SK-N-SH (cell line): ENCODE results near the gene PSMD10. TPM values are rescaled to one million over a fixed set of nuclear protein-coding genes. Genes with fewer than 3 reads are reported as not detected.

Experiments
- CTCF ChIA-PET: fragments of 300-600, 350-600 bp; formaldehyde crosslinking; extraction: SDS; loops from one replicate; lab custom pipeline; 2021; lab: Yijun Ruan, JAX
- POLR2A ChIA-PET: fragments of 350-600 bp; sonication (Branson Sonifier 250); formaldehyde crosslinking; extraction: SDS; loops from one replicate; lab custom pipeline; 2020; ENCODE audit warnings: antibody characterized with exemption, inconsistent platforms; lab: Yijun Ruan, JAX
- DNase-seq: peaks from one replicate; pipeline ENCODE4 v3.0.0; 2012
- H2AFZ ChIP-seq: fragments of 200-600 bp; sonication (generic); 2 replicates; pipeline ENCODE4 v1.8.1; 2016; ENCODE audit warnings: antibody characterized with exemption, mild to moderate bottlenecking, low read depth
- H3F3A ChIP-seq: fragments of 200-600 bp; sonication (generic); replicated peaks from 2 replicates; pipeline ENCODE3; 2016; ENCODE audit warnings: antibody characterized with exemption, mild to moderate bottlenecking; ENCODE audit not compliant: insufficient read depth
- H3K27ac ChIP-seq, 2 experiments: fragments of 200-500 bp in 1 of 2; fragments of 200-600 bp in 1 of 2; sonication (Bioruptor generic) in 1 of 2; sonication (generic), shearing (Covaris generic) in 1 of 2; 2 replicates each; pipeline versions ENCODE4 v1.5.1 to v1.6.1; 2014 to 2016; ENCODE audit warnings: low read depth in 2 of 2, inconsistent platforms in 1 of 2, low read length in 1 of 2, mild to moderate bottlenecking in 1 of 2, mixed read lengths in 1 of 2
- H3K27me3 ChIP-seq: fragments of 200-600 bp; sonication (generic), shearing (Covaris generic); 2 replicates; pipeline ENCODE4 v1.6.1; 2016; ENCODE audit warnings: mixed run types; ENCODE audit not compliant: insufficient read depth
- H3K36me3 ChIP-seq, 2 experiments: fragments of 200-500 bp in 1 of 2; fragments of 200-600 bp in 1 of 2; sonication (Bioruptor generic) in 1 of 2; sonication (generic) in 1 of 2; replicated peaks in 1 of 2; 2 replicates each; pipeline versions ENCODE3 to v1.5.1; 2014 to 2016; ENCODE audit warnings: low read length in 1 of 2, mild to moderate bottlenecking in 1 of 2; ENCODE audit not compliant: insufficient read depth in 2 of 2, control insufficient read depth in 1 of 2
- H3K4me1 ChIP-seq, 2 experiments: fragments of 200-500 bp in 1 of 2; fragments of 200-600 bp in 1 of 2; sonication (Bioruptor generic) in 1 of 2; sonication (generic), shearing (Covaris generic) in 1 of 2; 2 replicates each; pipeline versions ENCODE4 v1.5.1 to v1.6.1; 2014 to 2016; ENCODE audit warnings: low read depth in 1 of 2, low read length in 1 of 2, mixed run types in 1 of 2; ENCODE audit not compliant: insufficient read depth in 2 of 2, control insufficient read depth in 1 of 2
- H3K4me2 ChIP-seq: fragments of 200-600 bp; sonication (generic), shearing (Covaris generic); 2 replicates; pipeline ENCODE4 v1.6.1; 2017; ENCODE audit warnings: mixed run types
- H3K4me3 ChIP-seq, 2 experiments: fragments of 200-500 bp in 1 of 2; fragments of 200-600 bp in 1 of 2; sonication (Bioruptor generic) in 1 of 2; sonication (generic), shearing (Covaris generic) in 1 of 2; 2 replicates each; pipeline versions ENCODE4 v1.5.1 to v1.8.1; 2014 to 2016; ENCODE audit warnings: low read depth in 2 of 2, inconsistent platforms in 1 of 2, low read length in 1 of 2, mild to moderate bottlenecking in 1 of 2, mixed read lengths in 1 of 2, moderate library complexity in 1 of 2
- H3K79me2 ChIP-seq: fragments of 200-600 bp; sonication (generic); 2 replicates; pipeline ENCODE4 v1.8.1; 2017; ENCODE audit warnings: mild to moderate bottlenecking; ENCODE audit not compliant: insufficient read depth
- H3K9ac ChIP-seq: fragments of 200-600 bp; sonication (generic); 2 replicates; pipeline ENCODE4 v1.6.1; 2017; ENCODE audit warnings: mixed run types
- H3K9me2 ChIP-seq: fragments of 200-600 bp; sonication (generic); 2 replicates; pipeline ENCODE4 v1.6.1; 2017; ENCODE audit warnings: mixed run types
- H3K9me3 ChIP-seq: fragments of 200-600 bp; sonication (generic); 2 replicates; pipeline ENCODE4 v1.6.1; 2017; ENCODE audit warnings: mixed run types, mild to moderate bottlenecking, moderate library complexity
- H4K20me1 ChIP-seq: fragments of 200-600 bp; sonication (generic); 2 replicates; pipeline ENCODE4 v1.6.1; 2017; ENCODE audit warnings: mild to moderate bottlenecking, mixed run types; ENCODE audit not compliant: insufficient read depth
- CHD2 ChIP-seq: fragments of 150-350 bp; IDR thresholded peaks from 2 replicates; pipeline ENCODE4 v1.6.1; 2018; ENCODE audit warnings: low read length; ENCODE audit not compliant: partially characterized antibody
- EP300 ChIP-seq, 2 experiments: IDR thresholded peaks; 2 replicates each; pipeline versions ENCODE4 v1.4.0 to v1.6.1; 2012; ENCODE audit warnings: borderline replicate concordance in 1 of 2, low read depth in 1 of 2, low read length in 1 of 2
- EZH2phosphoT487 ChIP-seq: fragments of 200-600 bp; sonication (generic); IDR thresholded peaks from 2 replicates; pipeline ENCODE4 v1.6.1; 2017; ENCODE audit warnings: low read depth, mixed run types, mild to moderate bottlenecking, antibody characterized with exemption, moderate library complexity, borderline replicate concordance
- FOXJ3 ChIP-seq: sonication (generic); formaldehyde crosslinking; IDR thresholded peaks from 2 replicates; pipeline ENCODE4 v1.5.1; 2020; ENCODE audit warnings: mild to moderate bottlenecking, missing genetic modification reagents
- FOXM1 ChIP-seq: IDR thresholded peaks from 2 replicates; pipeline ENCODE4 v1.4.0; 2012; ENCODE audit warnings: low read depth, mild to moderate bottlenecking
- GATA2 ChIP-seq: sonication (generic); formaldehyde crosslinking; IDR thresholded peaks from 2 replicates; pipeline ENCODE4 v1.5.0; 2020; ENCODE audit warnings: mild to moderate bottlenecking, missing genetic modification reagents
- JUND ChIP-seq: IDR thresholded peaks from 2 replicates; pipeline ENCODE4 v1.4.0; 2012
- MEF2A ChIP-seq: IDR thresholded peaks from 2 replicates; pipeline ENCODE4 v1.4.0; 2012; ENCODE audit warnings: low read depth, borderline replicate concordance
- NRF1 ChIP-seq: IDR thresholded peaks from 2 replicates; pipeline ENCODE4 v1.6.1; 2012; ENCODE audit warnings: low read depth, mild to moderate bottlenecking, low read length
- POLR2AphosphoS5 ChIP-seq: IDR thresholded peaks from 2 replicates; pipeline ENCODE4 v1.6.1; 2012; ENCODE audit warnings: low read depth, low read length
- RAD21 ChIP-seq: IDR thresholded peaks from 2 replicates; pipeline ENCODE4 v1.6.1; 2012; ENCODE audit warnings: mild to moderate bottlenecking, low read length
- TAF1 ChIP-seq: IDR thresholded peaks from 2 replicates; pipeline ENCODE4 v1.6.1; 2012; ENCODE audit warnings: low read depth, mild to moderate bottlenecking, low read length, moderate library complexity, borderline replicate concordance
- TCF12 ChIP-seq: IDR thresholded peaks from 2 replicates; pipeline ENCODE4 v1.4.0; 2012
- TEAD4 ChIP-seq: IDR thresholded peaks from 2 replicates; pipeline ENCODE4 v1.4.0; 2012; ENCODE audit warnings: mild to moderate bottlenecking, borderline replicate concordance; ENCODE audit not compliant: insufficient read depth
- WGBS: methylation state at CpG from one replicate; pipeline ENCODE4 v1.1.6; 2017; ENCODE audit warnings: low lambda C conversion rate; 5-methylcytosine and 5-hydroxymethylcytosine counted together
- polyA plus RNA-seq, 3 experiments: library from polyadenylated mRNA; depleted of rRNA; stranded (reverse); fragments of >200 nt; gene quantifications; 2 replicates each; pipeline ENCODE4 v1.2.3, GENCODE V29; 2012
- TF ChIP-seq, protein P1 (sequence below): IDR thresholded peaks from 2 replicates; pipeline ENCODE4; 2012
- TF ChIP-seq, protein P2 (sequence below): IDR thresholded peaks from 2 replicates; pipeline ENCODE4 v1.6.1; 2012; ENCODE audit warnings: mild to moderate bottlenecking, low read depth, low read length, moderate library complexity

PSMD10 gene
- polyA plus RNA-seq, 1 of the 3 experiments (the other 2 are of a cell fraction): 53.0 TPM

DNA sequence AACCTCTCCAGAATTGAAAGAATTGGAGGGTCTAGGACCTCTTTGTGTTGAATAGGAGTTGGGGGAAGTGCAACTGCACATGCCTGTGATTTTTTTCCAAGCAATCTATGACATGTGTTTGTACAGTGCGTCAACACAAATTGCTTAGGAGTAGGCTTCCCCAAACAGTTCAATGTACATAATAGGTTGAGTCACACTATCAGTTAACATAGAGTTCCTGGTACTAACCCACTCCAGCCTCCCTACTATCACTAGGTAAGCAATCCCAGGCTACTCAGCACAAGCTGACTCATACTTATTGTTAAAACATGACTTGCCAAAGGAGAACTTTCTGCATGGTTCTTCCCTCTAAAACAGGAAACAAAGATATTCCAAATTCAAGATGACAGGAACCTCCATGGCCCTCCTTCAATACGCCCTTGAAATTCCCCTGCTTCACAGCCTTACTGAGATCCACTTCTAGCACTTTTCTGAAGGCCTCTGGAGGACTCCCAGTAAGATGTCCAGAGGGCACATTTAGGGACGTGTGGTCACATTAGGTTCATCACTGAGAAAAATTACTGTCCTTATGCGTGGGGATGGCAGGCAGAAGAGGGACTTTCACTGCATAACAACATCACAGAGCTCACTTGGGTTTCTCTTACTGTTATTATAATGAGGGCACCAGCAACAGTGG, 54.9 kb downstream of the PSMD10 start:
- H3K4me3 ChIP-seq: no peak overlapping the region
- POLR2A ChIA-PET: no interaction called here
- H3K9me3 ChIP-seq: no peaks in the 10 kb centered on the region
- CTCF ChIA-PET: no interaction called here
- DNase-seq: no peak
- H3K9me2 ChIP-seq: no peaks in the 10 kb centered on the region
- WGBS: 22% methylated on average over 4 of the region's 4 CpGs
- no peak overlapping the region for H2AFZ ChIP-seq
- H3K27ac ChIP-seq: no peak overlapping the region
- H3K4me1 ChIP-seq: no peaks in the 10 kb centered on the region
- no peaks in the 10 kb centered on the region for H3K79me2 ChIP-seq
- H3K27me3 ChIP-seq: peaks cover 8% of the 10 kb centered on the region; the same call in 1 of the 2 replicates
- no peak for TF ChIP-seq JUND
- TF ChIP-seq GATA2 (CRISPR knock-in tag): no peak
- no peak for TF ChIP-seq TCF12
- TF ChIP-seq NRF1: no peak
- no peak for TF ChIP-seq MEF2A
- TF ChIP-seq EZH2phosphoT487: no peak
- TF ChIP-seq, protein P1, sequence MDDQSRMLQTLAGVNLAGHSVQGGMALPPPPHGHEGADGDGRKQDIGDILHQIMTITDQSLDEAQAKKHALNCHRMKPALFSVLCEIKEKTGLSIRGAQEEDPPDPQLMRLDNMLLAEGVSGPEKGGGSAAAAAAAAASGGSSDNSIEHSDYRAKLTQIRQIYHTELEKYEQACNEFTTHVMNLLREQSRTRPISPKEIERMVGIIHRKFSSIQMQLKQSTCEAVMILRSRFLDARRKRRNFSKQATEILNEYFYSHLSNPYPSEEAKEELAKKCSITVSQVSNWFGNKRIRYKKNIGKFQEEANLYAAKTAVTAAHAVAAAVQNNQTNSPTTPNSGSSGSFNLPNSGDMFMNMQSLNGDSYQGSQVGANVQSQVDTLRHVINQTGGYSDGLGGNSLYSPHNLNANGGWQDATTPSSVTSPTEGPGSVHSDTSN: no peak
- no peak for TF ChIP-seq FOXM1
- no peak for TF ChIP-seq POLR2AphosphoS5
- no peak for TF ChIP-seq TAF1
- no peak for TF ChIP-seq TEAD4
- TF ChIP-seq FOXJ3 (CRISPR knock-in tag): no peak
- no peak for TF ChIP-seq RAD21
- TF ChIP-seq CHD2: no peak
- TF ChIP-seq EP300 (IDR thresholded peaks at IDR 0.05; ENCODE audit: borderline replicate concordance in 1 of 2, low read depth in 1 of 2, low read length in 1 of 2): no peak
- H4K20me1 ChIP-seq: no peaks in the 10 kb centered on the region
- no peak overlapping the region for H3K9ac ChIP-seq
- H3F3A ChIP-seq: no peaks in the 10 kb centered on the region
- H3K36me3 ChIP-seq: no peaks in the 10 kb centered on the region
- no peak overlapping the region for H3K4me2 ChIP-seq

DNA sequence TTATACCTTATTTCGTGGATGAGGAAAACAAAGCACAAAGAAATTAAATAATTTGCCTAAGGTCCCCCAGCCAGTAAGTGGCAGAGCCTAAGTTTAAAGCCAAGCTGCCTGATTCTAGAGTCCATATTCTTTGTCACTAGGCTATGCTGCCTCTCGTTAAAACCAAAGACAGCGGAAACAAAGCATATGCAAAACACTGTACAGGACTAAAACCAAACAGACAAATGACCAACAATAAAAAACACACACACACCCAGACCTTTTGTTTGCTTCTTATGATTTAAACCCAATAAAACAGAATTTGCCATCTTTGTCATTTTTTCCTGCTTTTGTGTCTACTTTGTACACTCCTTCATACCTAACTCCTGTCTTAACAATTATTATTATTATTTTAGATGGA, 56.6 kb downstream of the PSMD10 start:
- Histone ChIP-seq H3K27ac (no peak overlapping the region), H3K36me3 (no peaks in the 10 kb centered on the region), H3K9me2 (no peaks in the 10 kb centered on the region), H3K9ac (no peak overlapping the region), H3K4me1 (no peaks in the 10 kb centered on the region), H3K9me3 (no peaks in the 10 kb centered on the region), H2AFZ (no peak overlapping the region), H4K20me1 (no peaks in the 10 kb centered on the region), H3K79me2 (no peaks in the 10 kb centered on the region), H3K4me3 (no peak overlapping the region), H3F3A (no peaks in the 10 kb centered on the region), H3K27me3 (peaks cover 8% of the 10 kb centered on the region; the same call in 1 of the 2 replicates), H3K4me2 (no peak overlapping the region)
- 23% methylated on average over 3 of the region's 3 CpGs for WGBS
- CTCF ChIA-PET: no interaction called here
- POLR2A ChIA-PET: no interaction called here
- TF ChIP-seq, protein P2, sequence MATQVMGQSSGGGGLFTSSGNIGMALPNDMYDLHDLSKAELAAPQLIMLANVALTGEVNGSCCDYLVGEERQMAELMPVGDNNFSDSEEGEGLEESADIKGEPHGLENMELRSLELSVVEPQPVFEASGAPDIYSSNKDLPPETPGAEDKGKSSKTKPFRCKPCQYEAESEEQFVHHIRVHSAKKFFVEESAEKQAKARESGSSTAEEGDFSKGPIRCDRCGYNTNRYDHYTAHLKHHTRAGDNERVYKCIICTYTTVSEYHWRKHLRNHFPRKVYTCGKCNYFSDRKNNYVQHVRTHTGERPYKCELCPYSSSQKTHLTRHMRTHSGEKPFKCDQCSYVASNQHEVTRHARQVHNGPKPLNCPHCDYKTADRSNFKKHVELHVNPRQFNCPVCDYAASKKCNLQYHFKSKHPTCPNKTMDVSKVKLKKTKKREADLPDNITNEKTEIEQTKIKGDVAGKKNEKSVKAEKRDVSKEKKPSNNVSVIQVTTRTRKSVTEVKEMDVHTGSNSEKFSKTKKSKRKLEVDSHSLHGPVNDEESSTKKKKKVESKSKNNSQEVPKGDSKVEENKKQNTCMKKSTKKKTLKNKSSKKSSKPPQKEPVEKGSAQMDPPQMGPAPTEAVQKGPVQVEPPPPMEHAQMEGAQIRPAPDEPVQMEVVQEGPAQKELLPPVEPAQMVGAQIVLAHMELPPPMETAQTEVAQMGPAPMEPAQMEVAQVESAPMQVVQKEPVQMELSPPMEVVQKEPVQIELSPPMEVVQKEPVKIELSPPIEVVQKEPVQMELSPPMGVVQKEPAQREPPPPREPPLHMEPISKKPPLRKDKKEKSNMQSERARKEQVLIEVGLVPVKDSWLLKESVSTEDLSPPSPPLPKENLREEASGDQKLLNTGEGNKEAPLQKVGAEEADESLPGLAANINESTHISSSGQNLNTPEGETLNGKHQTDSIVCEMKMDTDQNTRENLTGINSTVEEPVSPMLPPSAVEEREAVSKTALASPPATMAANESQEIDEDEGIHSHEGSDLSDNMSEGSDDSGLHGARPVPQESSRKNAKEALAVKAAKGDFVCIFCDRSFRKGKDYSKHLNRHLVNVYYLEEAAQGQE: no peak
- TF ChIP-seq TAF1: no peak
- no peak for DNase-seq
